C4-2B (cell line): ENCODE results near the gene FAM72B.
"Not testable (repeated sequence)": the region's sequence is repeated elsewhere in the genome, so short reads cannot be mapped to it uniquely, and the experiment has no call there.

Experiments used
- CTCF ChIP-seq: fragments of 450-650 bp; conservative IDR thresholded peaks from 2 replicates; pipeline ENCODE4 v1.5.1; 2017; ENCODE audit warnings: mild to moderate bottlenecking
- ZFX ChIP-seq: fragments of 450-650 bp; IDR thresholded peaks from 2 replicates; pipeline ENCODE4 v1.6.1; 2017

- TF ChIP-seq CTCF: 0 out of 2 replicates have a peak, but pooled peaks have one; percentile 13
- TF ChIP-seq ZFX: not testable (repeated sequence)
These were observed 28.3 kb downstream of the FAM72B start for GRCh38 chr1:121155671-121156358.
